ENCODE data around the gene GLT8D2.

GLT8D2 gene

GRCh38 chr12:104060791-104061190, 10.8 kb upstream of the GLT8D2 start:
- ATAC-seq (ENCODE audit: low read depth) (no peak), DNase-seq (ENCODE audit: low spot score in 2 of 2) (no peak)
- peaks cover 3% of the 10 kb centered on the region for H3K36me3 Mint-ChIP-seq
- no peak overlapping the region for H3K27ac Mint-ChIP-seq
- peaks cover 9% of the 10 kb centered on the region for H3K27me3 Mint-ChIP-seq
- H3K9me3 Mint-ChIP-seq, result peaks cover 3% of the 10 kb centered on the region
- H3K4me3 Mint-ChIP-seq, result no peak overlapping the region
- H3K4me1 Mint-ChIP-seq, result peaks cover 2% of the 10 kb centered on the region

DNA sequence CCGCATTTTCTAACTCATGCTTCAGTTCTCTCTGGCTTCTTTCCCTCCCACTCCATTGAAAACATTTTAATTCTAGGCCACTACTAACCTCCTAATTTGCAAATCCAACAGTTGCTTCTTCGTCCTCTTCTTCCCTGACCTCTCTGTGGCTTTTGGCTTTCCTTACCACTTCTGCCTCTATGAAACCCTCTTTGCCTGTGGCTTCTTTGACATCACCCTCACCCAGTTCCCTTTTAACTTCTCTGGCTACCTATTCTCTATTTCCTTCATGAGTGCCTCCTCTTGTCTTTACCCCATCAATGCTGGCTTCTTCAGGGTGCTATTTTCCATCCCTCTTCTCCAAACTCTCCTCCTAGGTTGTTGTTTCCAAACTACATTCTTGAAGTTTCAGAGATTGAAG, 10.0 kb upstream of the GLT8D2 start:
- peaks cover 2% of the 10 kb centered on the region for H3K4me1 Mint-ChIP-seq
- DNase-seq (ENCODE audit: low spot score in 2 of 2) (no peak), ATAC-seq (ENCODE audit: low read depth) (no peak)
- no peak overlapping the region for H3K27ac Mint-ChIP-seq
- peaks cover 3% of the 10 kb centered on the region for H3K9me3 Mint-ChIP-seq
- H3K36me3 Mint-ChIP-seq, result peaks cover 3% of the 10 kb centered on the region
- H3K27me3 Mint-ChIP-seq, result peaks cover 9% of the 10 kb centered on the region
- H3K4me3 Mint-ChIP-seq, result no peak overlapping the region

- Mint-ChIP-seq H3K27me3 (peaks cover 17% of the 10 kb centered on the region), H3K9me3 (peaks cover 3% of the 10 kb centered on the region)
Measured at GRCh38 chr12:104058802-104059201, 8.8 kb upstream of the GLT8D2 start.

GRCh38 chr12:104057771-104058197, 7.8 kb upstream of the GLT8D2 start:
- no peak for DNase-seq (ENCODE audit: low spot score in 2 of 2)
- peaks cover 21% of the 10 kb centered on the region for H3K27me3 Mint-ChIP-seq

More at GRCh38 chr12:104058802-104059201, 8.8 kb upstream of the GLT8D2 start:
- Mint-ChIP-seq H3K4me3 (no peak overlapping the region), H3K27ac (no peak overlapping the region), H3K36me3 (peaks cover 3% of the 10 kb centered on the region), H3K4me1 (peaks cover 2% of the 10 kb centered on the region)
- DNase-seq (ENCODE audit: low spot score in 2 of 2) (no peak), ATAC-seq (ENCODE audit: low read depth) (no peak)

GRCh38 chr12:104056419-104056972, 6.5 kb upstream of the GLT8D2 start:
- Mint-ChIP-seq H3K27ac (no peak overlapping the region), H3K4me3 (no peak overlapping the region), H3K36me3 (peaks cover 3% of the 10 kb centered on the region), H3K9me3 (peaks cover 3% of the 10 kb centered on the region), H3K4me1 (no peaks in the 10 kb centered on the region), H3K27me3 (peaks cover 23% of the 10 kb centered on the region)
- no peak for ATAC-seq (ENCODE audit: low read depth)
- DNase-seq (ENCODE audit: low spot score in 2 of 2), result no peak

More at GRCh38 chr12:104057771-104058197, 7.8 kb upstream of the GLT8D2 start:
- H3K4me3 Mint-ChIP-seq, result no peak overlapping the region
- peak; percentile 59 for ATAC-seq (ENCODE audit: low read depth)
- peaks cover 3% of the 10 kb centered on the region for H3K36me3 Mint-ChIP-seq
- no peak overlapping the region for H3K27ac Mint-ChIP-seq
- H3K4me1 Mint-ChIP-seq, result no peaks in the 10 kb centered on the region
- H3K9me3 Mint-ChIP-seq, result peaks cover 3% of the 10 kb centered on the region

GRCh38 chr12:104055686-104056388, 5.8 kb upstream of the GLT8D2 start:
- no peak overlapping the region for H3K27ac Mint-ChIP-seq
- peaks cover 3% of the 10 kb centered on the region for H3K9me3 Mint-ChIP-seq
- ATAC-seq (ENCODE audit: low read depth), result no peak
- no peak for DNase-seq (ENCODE audit: low spot score in 2 of 2)
- peaks cover 3% of the 10 kb centered on the region for H3K36me3 Mint-ChIP-seq
- peaks cover 24% of the 10 kb centered on the region for H3K27me3 Mint-ChIP-seq
- H3K4me1 Mint-ChIP-seq, result no peaks in the 10 kb centered on the region
- no peak overlapping the region for H3K4me3 Mint-ChIP-seq

DNA sequence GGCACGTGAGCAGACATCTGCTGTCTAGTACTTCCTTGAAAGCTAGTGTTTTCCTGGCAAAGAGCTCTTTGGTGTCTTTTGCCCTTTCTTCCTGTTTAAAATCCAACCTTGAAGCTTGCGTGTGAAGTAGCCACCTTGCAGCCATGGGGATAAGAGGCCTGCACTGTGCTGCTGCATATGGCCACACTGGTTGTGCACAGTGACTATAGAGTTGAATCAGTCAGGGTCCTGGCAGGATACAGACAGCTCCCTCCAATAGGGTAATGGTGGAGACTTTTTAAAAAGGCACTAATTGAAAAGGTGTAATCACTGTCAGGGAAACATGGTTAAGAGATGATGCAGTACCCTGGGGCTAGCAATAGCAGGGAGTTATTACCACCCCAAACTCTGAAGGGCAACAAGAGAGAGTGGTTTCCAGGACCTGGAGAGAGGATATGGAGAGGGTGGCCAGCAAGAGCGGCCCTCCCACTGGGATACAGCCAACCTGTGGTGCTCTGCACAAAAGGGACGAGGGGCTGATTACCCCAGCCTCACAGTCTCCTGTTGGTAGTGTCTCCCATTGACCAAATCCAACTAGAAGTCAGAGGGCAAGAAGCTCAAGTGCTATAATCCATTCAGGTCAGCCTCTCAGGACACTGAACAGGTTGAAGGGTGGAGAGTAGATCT, 4.8 kb upstream of the GLT8D2 start:
- Mint-ChIP-seq H3K9me3 (peaks cover 3% of the 10 kb centered on the region), H3K27ac (no peak overlapping the region), H3K4me3 (no peak overlapping the region), H3K36me3 (peaks cover 3% of the 10 kb centered on the region), H3K27me3 (peaks cover 23% of the 10 kb centered on the region), H3K4me1 (no peaks in the 10 kb centered on the region)
- no peak for ATAC-seq (ENCODE audit: low read depth)
- no peak for DNase-seq (ENCODE audit: low spot score in 2 of 2)

DNA sequence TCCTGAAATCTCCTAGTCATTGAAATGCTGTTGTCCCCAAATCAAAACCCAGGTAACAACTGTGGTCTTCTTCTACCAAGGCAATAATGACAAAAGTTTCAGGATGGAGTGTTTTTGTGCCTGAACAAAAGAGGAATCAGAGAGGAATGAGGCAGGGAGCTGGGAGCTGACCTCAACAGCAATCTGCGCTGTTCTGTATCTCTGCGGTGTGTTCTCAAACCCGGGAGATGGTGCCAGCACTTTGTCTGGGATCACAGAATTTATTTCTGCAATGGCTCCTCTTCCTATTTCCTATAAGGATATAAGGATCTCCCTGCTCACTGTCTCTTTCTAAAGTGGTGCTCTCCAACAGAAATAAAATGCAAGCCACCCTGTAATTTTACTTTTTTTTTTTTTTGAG, 449 bp upstream of the GLT8D2 start:
- Mint-ChIP-seq H3K27ac (no peak overlapping the region), H3K4me1 (no peaks in the 10 kb centered on the region), H3K4me3 (no peak overlapping the region), H3K27me3 (peaks cover 16% of the 10 kb centered on the region), H3K9me3 (no peaks in the 10 kb centered on the region), H3K36me3 (no peaks in the 10 kb centered on the region)
- ATAC-seq (ENCODE audit: low read depth) (no peak), DNase-seq (ENCODE audit: low spot score in 2 of 2) (no peak)

DNA sequence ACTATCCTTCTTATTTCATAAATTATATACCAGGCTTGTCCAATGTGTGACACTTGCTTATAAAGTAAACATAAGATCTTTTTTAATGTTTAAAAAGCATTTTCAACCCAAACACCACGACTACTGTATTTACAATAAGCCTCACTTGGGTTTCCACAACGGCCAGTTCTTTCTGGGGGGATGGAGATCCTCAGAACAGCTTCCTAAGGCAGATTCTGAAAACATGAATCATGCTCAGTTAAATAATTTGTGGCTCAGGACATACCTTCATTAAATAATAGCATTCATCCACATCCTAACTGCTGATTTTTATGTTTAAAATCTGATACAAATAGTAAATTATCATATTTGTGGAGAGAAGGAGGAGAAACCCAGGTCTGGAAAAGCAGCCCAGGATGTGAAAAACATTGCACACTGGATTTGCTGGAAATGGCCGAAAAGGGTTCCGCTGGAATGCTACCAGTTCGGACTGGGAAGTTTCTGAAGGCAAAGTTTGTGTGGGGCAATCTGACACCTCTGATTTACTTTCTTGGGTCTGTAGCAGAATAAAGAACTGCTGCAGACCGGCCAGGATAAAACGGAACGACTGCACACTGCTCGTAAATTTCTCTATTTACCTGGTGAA, 597 bp downstream of the GLT8D2 start:
- Mint-ChIP-seq H3K36me3 (no peaks in the 10 kb centered on the region), H3K4me1 (no peaks in the 10 kb centered on the region), H3K4me3 (no peak overlapping the region), H3K27me3 (peaks cover 12% of the 10 kb centered on the region), H3K27ac (no peak overlapping the region), H3K9me3 (no peaks in the 10 kb centered on the region)
- no peak for ATAC-seq (ENCODE audit: low read depth)
- DNase-seq (ENCODE audit: low spot score in 2 of 2), result no peak

- H3K4me3 Mint-ChIP-seq, result no peak overlapping the region
- H3K4me1 Mint-ChIP-seq, result no peaks in the 10 kb centered on the region
- ATAC-seq (ENCODE audit: low read depth), result no peak
- peaks cover 10% of the 10 kb centered on the region for H3K27me3 Mint-ChIP-seq
- no peak overlapping the region for H3K27ac Mint-ChIP-seq
- H3K36me3 Mint-ChIP-seq, result no peaks in the 10 kb centered on the region
- no peak for DNase-seq (ENCODE audit: low spot score in 2 of 2)
- H3K9me3 Mint-ChIP-seq, result no peaks in the 10 kb centered on the region
Measured at GRCh38 chr12:104048811-104049210, 1.2 kb downstream of the GLT8D2 start.

GRCh38 chr12:104048162-104048561, 1.8 kb downstream of the GLT8D2 start:
- H3K27me3 Mint-ChIP-seq, result peaks cover 8% of the 10 kb centered on the region
- no peaks in the 10 kb centered on the region for H3K4me1 Mint-ChIP-seq
- H3K36me3 Mint-ChIP-seq, result no peaks in the 10 kb centered on the region
- DNase-seq (ENCODE audit: low spot score in 2 of 2) (no peak), ATAC-seq (ENCODE audit: low read depth) (no peak)
- no peaks in the 10 kb centered on the region for H3K9me3 Mint-ChIP-seq
- H3K4me3 Mint-ChIP-seq, result no peak overlapping the region
- H3K27ac Mint-ChIP-seq, result no peak overlapping the region

- H3K36me3 Mint-ChIP-seq, result no peaks in the 10 kb centered on the region
- H3K9me3 Mint-ChIP-seq, result no peaks in the 10 kb centered on the region
- H3K4me1 Mint-ChIP-seq, result no peaks in the 10 kb centered on the region
- ATAC-seq (ENCODE audit: low read depth) (no peak), DNase-seq (ENCODE audit: low spot score in 2 of 2) (no peak)
- H3K27me3 Mint-ChIP-seq, result peaks cover 3% of the 10 kb centered on the region
- no peak overlapping the region for H3K27ac Mint-ChIP-seq
- no peak overlapping the region for H3K4me3 Mint-ChIP-seq
Measured at GRCh38 chr12:104046306-104046705, 3.7 kb downstream of the GLT8D2 start.

- DNase-seq (ENCODE audit: low spot score in 2 of 2) (no peak), ATAC-seq (ENCODE audit: low read depth) (no peak)
- H3K9me3 Mint-ChIP-seq, result no peaks in the 10 kb centered on the region
- H3K27ac Mint-ChIP-seq, result no peak overlapping the region
- H3K36me3 Mint-ChIP-seq, result no peaks in the 10 kb centered on the region
- no peak overlapping the region for H3K4me3 Mint-ChIP-seq
- peaks cover 1% of the 10 kb centered on the region for H3K27me3 Mint-ChIP-seq
- H3K4me1 Mint-ChIP-seq, result no peaks in the 10 kb centered on the region
Measured at GRCh38 chr12:104044158-104044557, 5.8 kb downstream of the GLT8D2 start.

DNA sequence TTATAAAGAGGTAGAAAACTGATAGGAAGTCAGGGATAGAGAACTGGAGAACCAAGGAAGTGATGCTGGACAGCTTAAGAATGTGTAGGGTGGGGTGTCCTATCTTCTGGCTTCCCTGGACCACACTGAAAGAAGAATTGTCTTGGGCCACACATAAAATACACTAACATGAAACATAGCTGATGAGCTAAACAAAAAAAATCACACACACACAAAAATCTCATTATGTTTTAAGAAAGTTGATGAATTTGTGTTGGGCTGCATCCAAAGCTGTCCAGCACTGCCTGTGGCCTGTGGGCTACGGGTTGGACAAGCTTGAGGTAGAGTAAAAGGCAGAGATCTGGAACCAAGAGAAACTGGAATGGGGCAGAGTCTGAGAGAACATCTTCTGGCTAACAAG, 7.4 kb downstream of the GLT8D2 start:
- Mint-ChIP-seq H3K36me3 (no peaks in the 10 kb centered on the region), H3K27ac (no peak overlapping the region), H3K9me3 (no peaks in the 10 kb centered on the region), H3K4me3 (no peak overlapping the region), H3K27me3 (peaks cover 1% of the 10 kb centered on the region), H3K4me1 (no peaks in the 10 kb centered on the region)
- DNase-seq (ENCODE audit: low spot score in 2 of 2) (no peak), ATAC-seq (ENCODE audit: low read depth) (no peak)
